Epithelial cell of prostate (primary cell): ENCODE measurements around the gene MYOZ2.
"Not testable (repeated sequence)": the region's sequence is repeated elsewhere in the genome, so short reads cannot be mapped to it uniquely, and the experiment has no call there.

Source experiments
- DNase-seq: peaks from one replicate; pipeline ENCODE4 v3.0.0-alpha.2; 2011; ENCODE audit warnings: low read depth, low spot score
- H3K27ac ChIP-seq: fragments of 450-650 bp; 2 replicates; pipeline ENCODE4 v1.5.1; 2017; ENCODE audit warnings: mild to moderate bottlenecking

The MYOZ2 gene

GRCh38 chr4:119125931-119126330 is 9.7 kb upstream of the MYOZ2 start:
- no peak overlapping the region for H3K27ac ChIP-seq
- no peak for DNase-seq

GRCh38 chr4:119128148-119128547 is 7.5 kb upstream of the MYOZ2 start:
- no peak for DNase-seq
- no peak overlapping the region for H3K27ac ChIP-seq

- no peak overlapping the region for H3K27ac ChIP-seq
- DNase-seq, result no peak
Observed at GRCh38 chr4:119130365-119131065, 5.1 kb upstream of the MYOZ2 start.

GRCh38 chr4:119131164-119131563 is 4.5 kb upstream of the MYOZ2 start:
- no peak for DNase-seq

GRCh38 chr4:119132306-119132705 is 3.3 kb upstream of the MYOZ2 start:
- H3K27ac ChIP-seq, result no peak overlapping the region
- no peak for DNase-seq

More at GRCh38 chr4:119131164-119131563, 4.5 kb upstream of the MYOZ2 start:
- H3K27ac ChIP-seq, result no peak overlapping the region

GRCh38 chr4:119136546-119136945 is 914 bp downstream of the MYOZ2 start:
- H3K27ac ChIP-seq, result no peak overlapping the region
- DNase-seq, result no peak

GRCh38 chr4:119138046-119138445 is 2.4 kb downstream of the MYOZ2 start:
- no peak overlapping the region for H3K27ac ChIP-seq

GRCh38 chr4:119139311-119139710 is 3.7 kb downstream of the MYOZ2 start:
- DNase-seq, result no peak
- no peak overlapping the region for H3K27ac ChIP-seq

More at GRCh38 chr4:119138046-119138445, 2.4 kb downstream of the MYOZ2 start:
- DNase-seq, result no peak

GRCh38 chr4:119139822-119140252 is 4.2 kb downstream of the MYOZ2 start:
- no peak overlapping the region for H3K27ac ChIP-seq
- no peak for DNase-seq

- not testable (repeated sequence) for DNase-seq, H3K27ac ChIP-seq
Observed at GRCh38 chr4:119141283-119141682, 5.7 kb downstream of the MYOZ2 start.

GRCh38 chr4:119142833-119143232 is 7.2 kb downstream of the MYOZ2 start:
- no peak for DNase-seq

GRCh38 chr4:119143341-119143740 is 7.7 kb downstream of the MYOZ2 start:
- H3K27ac ChIP-seq, DNase-seq: not testable (repeated sequence)

More at GRCh38 chr4:119142833-119143232, 7.2 kb downstream of the MYOZ2 start:
- H3K27ac ChIP-seq, result no peak overlapping the region

- DNase-seq, result no peak
- H3K27ac ChIP-seq, result no peak overlapping the region
Observed at GRCh38 chr4:119149110-119149509, 13.5 kb downstream of the MYOZ2 start.

GRCh38 chr4:119151161-119151560 is 15.5 kb downstream of the MYOZ2 start:
- DNase-seq, result no peak
- no peak overlapping the region for H3K27ac ChIP-seq

- no peak overlapping the region for H3K27ac ChIP-seq
- DNase-seq, result no peak
Observed at GRCh38 chr4:119152741-119153140, 17.1 kb downstream of the MYOZ2 start.

GRCh38 chr4:119162174-119162573 is 26.5 kb downstream of the MYOZ2 start:
- DNase-seq, result no peak
- H3K27ac ChIP-seq, result no peak overlapping the region

- no peak overlapping the region for H3K27ac ChIP-seq
- no peak for DNase-seq
Observed at GRCh38 chr4:119165767-119166166, 30.1 kb downstream of the MYOZ2 start.

GRCh38 chr4:119170195-119170594 is 34.6 kb downstream of the MYOZ2 start:
- no peak for DNase-seq
- H3K27ac ChIP-seq, result no peak overlapping the region

GRCh38 chr4:119172223-119172622 is 36.6 kb downstream of the MYOZ2 start:
- DNase-seq, result no peak
- H3K27ac ChIP-seq, result peak overlapping the region; percentile 22

- DNase-seq, H3K27ac ChIP-seq: not testable (repeated sequence)
Observed at GRCh38 chr4:119173729-119174361, 38.2 kb downstream of the MYOZ2 start.

- no peak overlapping the region for H3K27ac ChIP-seq
Observed at GRCh38 chr4:119179011-119179410, 43.4 kb downstream of the MYOZ2 start.

GRCh38 chr4:119184128-119184527 is 48.5 kb downstream of the MYOZ2 start:
- H3K27ac ChIP-seq, result no peak overlapping the region
- peak; percentile 2 for DNase-seq

More at GRCh38 chr4:119179011-119179410, 43.4 kb downstream of the MYOZ2 start:
- no peak for DNase-seq
